GM12864 (cell line): Measurements from ENCODE around the gene ASPN.

Source experiments
- DNase-seq: peaks from one replicate; pipeline ENCODE4 v3.0.0-alpha.2; 2011; ENCODE audit warnings: low read depth
- H3K4me3 ChIP-seq: 2 replicates; pipeline ENCODE4 v1.5.1; 2011; ENCODE audit warnings: mild to moderate bottlenecking, low read depth, low read length, control low read depth
- TF ChIP-seq, protein P1 (sequence below): IDR thresholded peaks from 2 replicates; pipeline ENCODE4 v1.5.1; 2011; ENCODE audit warnings: low read depth, mild to moderate bottlenecking, moderate library complexity, low read length, control low read depth, inconsistent platforms; ENCODE audit errors: missing control alignments

The ASPN gene

DNA sequence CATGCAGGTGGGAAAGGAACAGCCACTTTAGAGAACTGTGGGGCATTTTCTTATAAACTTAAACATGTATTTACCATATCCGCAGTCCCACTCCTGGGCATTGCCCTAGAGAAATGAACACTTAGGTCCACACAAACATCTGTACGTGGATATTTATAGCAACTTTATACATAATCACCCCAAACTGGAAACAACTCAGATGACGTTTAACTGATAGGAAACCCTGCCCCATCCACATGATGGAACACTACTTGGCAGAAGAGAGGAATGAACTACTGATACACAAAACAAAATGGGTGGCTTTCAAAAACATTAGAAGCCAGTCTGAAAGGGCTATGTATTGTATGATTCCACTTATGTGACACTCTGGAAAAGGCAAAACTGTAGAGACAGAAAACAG is 31.0 kb upstream of the ASPN start:
- DNase-seq: no peak
- H3K4me3 ChIP-seq: no peak overlapping the region
- TF ChIP-seq, protein P1, sequence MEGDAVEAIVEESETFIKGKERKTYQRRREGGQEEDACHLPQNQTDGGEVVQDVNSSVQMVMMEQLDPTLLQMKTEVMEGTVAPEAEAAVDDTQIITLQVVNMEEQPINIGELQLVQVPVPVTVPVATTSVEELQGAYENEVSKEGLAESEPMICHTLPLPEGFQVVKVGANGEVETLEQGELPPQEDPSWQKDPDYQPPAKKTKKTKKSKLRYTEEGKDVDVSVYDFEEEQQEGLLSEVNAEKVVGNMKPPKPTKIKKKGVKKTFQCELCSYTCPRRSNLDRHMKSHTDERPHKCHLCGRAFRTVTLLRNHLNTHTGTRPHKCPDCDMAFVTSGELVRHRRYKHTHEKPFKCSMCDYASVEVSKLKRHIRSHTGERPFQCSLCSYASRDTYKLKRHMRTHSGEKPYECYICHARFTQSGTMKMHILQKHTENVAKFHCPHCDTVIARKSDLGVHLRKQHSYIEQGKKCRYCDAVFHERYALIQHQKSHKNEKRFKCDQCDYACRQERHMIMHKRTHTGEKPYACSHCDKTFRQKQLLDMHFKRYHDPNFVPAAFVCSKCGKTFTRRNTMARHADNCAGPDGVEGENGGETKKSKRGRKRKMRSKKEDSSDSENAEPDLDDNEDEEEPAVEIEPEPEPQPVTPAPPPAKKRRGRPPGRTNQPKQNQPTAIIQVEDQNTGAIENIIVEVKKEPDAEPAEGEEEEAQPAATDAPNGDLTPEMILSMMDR: no peak

DNA sequence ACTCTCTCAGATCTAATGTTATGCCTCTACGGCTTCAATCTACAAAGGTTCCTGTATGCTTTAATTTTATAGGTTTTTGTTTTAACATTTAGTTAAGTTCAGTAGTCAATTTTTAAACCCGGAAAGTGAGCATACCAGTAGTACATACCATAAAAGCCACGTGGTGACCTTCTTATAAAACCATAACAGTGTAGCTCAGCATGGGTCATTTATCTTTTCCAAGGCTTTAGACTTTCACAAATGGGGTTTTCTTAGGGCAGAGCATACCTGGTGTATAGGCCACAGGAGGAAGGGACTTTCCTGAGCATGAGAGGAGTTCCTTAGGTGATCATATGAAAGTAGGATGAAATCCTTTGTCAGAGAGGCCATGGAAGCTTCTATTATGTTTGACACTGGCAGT is 30.3 kb upstream of the ASPN start:
- TF ChIP-seq, protein P1: no peak
- no peak for DNase-seq

DNA sequence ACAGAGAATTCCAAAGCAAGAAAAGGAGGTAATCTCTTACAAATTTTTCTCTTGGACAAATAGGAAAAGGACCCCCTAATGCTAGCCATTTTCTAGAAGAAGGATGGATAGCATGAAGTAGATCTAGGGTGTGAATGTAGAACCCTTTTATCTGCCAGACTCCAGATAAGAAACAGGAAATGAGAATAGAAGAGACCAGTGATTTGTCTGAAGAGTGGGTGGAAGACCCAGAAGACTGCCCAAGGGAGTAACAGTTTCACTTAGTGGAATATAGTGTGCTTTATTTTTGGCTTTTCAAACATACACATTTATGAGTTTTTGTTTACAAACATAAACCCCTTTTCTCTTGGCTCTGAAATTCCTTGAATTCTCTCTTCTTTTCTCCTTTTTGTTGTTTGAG is 28.4 kb upstream of the ASPN start:
- DNase-seq: no peak
- no peak overlapping the region for H3K4me3 ChIP-seq
- TF ChIP-seq, protein P1: no peak

More for the DNA sequence above, 30.3 kb upstream of the ASPN start:
- H3K4me3 ChIP-seq: no peak overlapping the region

DNA sequence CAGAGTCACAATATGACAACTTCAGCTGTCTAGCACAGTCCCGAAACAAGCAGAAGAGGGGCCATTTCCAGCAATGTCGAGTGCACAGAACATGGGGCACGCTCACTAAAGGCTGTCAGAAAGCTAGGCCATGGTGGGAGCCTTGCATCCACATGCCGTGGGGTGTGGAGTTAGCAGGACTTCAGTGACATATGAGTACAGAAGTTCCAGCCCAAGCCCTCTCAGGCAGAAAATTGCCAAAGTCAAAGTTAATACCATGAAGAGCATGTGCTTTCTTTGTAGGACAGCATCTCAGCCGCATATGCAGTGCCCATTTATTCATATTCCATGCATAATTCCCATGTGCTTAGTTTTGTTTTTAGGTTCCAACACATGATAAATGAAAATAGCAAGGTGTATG is 26.7 kb upstream of the ASPN start:
- TF ChIP-seq, protein P1: no peak
- DNase-seq: no peak
- H3K4me3 ChIP-seq: no peak overlapping the region

GRCh38 chr9:92508018-92508820 is 25.9 kb upstream of the ASPN start:
- DNase-seq: no peak
- H3K4me3 ChIP-seq: no peak overlapping the region
- TF ChIP-seq, protein P1: no peak

GRCh38 chr9:92507496-92507895 is 25.2 kb upstream of the ASPN start:
- DNase-seq: no peak
- TF ChIP-seq, protein P1: no peak
- no peak overlapping the region for H3K4me3 ChIP-seq

- DNase-seq: no peak
- no peak overlapping the region for H3K4me3 ChIP-seq
- TF ChIP-seq, protein P1: no peak
Measured at GRCh38 chr9:92507005-92507404, 24.7 kb upstream of the ASPN start.
